Measurements from ENCODE around the gene RACGAP1. TPM values are rescaled to one million over a fixed set of nuclear protein-coding genes. Genes with fewer than 3 reads are reported as not detected.
A peak's percentile ranks its signal among the peaks of the same experiment; 100 is the strongest.

The RACGAP1 gene
- total and polyA plus RNA-seq, 4 experiments from 2014 or later, result 8.5 to 14.7 (median 11.1) TPM

DNA sequence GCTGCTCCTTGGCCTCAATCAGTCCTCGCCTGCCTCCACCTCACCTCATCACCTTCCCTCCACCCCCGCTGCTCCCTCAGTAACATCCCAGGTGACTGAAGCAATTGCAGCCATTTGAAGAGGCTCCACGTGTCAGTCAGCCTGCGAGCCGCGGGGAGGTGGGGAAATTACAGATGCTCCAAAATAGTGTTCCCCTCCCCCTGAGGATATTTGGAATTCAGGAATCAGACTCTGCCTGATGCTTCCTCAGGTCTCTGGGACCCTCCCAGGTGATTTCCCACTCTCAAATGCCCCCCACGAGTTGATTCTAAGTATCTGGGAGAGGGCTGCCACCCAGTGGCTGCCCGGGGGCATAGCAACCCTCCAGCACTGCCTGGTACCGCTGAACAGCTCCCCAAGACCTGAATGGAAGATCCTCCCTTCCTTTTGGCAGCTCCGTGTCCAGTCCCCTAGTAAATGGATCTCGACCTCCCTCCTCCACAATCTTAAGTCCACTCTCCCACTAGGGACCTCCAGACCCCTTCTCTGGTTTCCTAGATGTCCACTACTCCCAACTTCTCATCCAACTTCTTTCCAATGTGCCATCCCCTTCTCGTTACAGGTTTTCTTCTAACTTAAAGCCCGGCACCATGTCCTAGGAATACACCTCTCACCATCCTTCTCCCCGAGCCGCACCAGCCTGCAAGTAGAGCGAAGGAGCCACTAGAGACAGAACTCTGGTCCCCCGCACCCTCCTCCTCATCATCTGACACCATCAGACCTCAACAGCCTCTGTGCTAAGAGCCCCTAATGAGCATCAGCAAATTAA is 30.7 kb upstream of the RACGAP1 start:
- no peak overlapping the region for H3K27ac ChIP-seq (ENCODE audit: low read depth, low read length)
- Mint-ChIP-seq H3K4me1 (peaks cover 17 to 35% (median 24%) of the 10 kb centered on the region in 4 donors), H3K27ac (no peak overlapping the region), H3K36me3 (no peaks in the 10 kb centered on the region), H3K27me3 (peaks cover 45 to 61% of the 10 kb centered on the region in 2 donors), H3K4me3 (peak overlapping the region; percentile 43 to 94 (median 77)), H3K9me3 (no peaks in the 10 kb centered on the region)
- H3K36me3 ChIP-seq (ENCODE audit: insufficient read depth, low read length), result no peaks in the 10 kb centered on the region
- peak; percentile 51 to 60 (median 54) for DNase-seq
- peaks cover 24% of the 10 kb centered on the region for H3K4me1 ChIP-seq (ENCODE audit: insufficient read depth, low read length)
- ChIA-PET CTCF (ENCODE audit: partially characterized antibody) (interaction anchor here (0.8 to 4.5 kb wide), 18 partner anchors 8 to 770 kb away, joined by 3 to 75 read pairs (median 4); partner anchors contain the start of gene RACGAP1), POLR2A (ENCODE audit: partially characterized antibody) (interaction anchor here (1.8 to 2.0 kb wide), 2 partner anchors 56 to 89 kb away, joined by 4 to 6 read pairs; partner anchors contain the start of gene COX14)
- H3K27me3 ChIP-seq (ENCODE audit: insufficient read depth, low read length), result peaks cover 22% of the 10 kb centered on the region
- no peaks in the 10 kb centered on the region for H3K9me3 ChIP-seq (ENCODE audit: control insufficient read depth in 1 of 2, low read length in 2 of 2)
- peak overlapping the region in 1 of 2 donors; percentile 15 for H3K4me3 ChIP-seq (ENCODE audit: low read length in 2 of 2)
- intact Hi-C loops (cut with micrococcal nuclease), result loop anchor here (2.0 to 10.0 kb wide), 3 partner anchors 17 to 279 kb away; no protein-coding TSS in a partner anchor

GRCh38 chr12:50053583-50053982 is 28.3 kb upstream of the RACGAP1 start:
- DNase-seq, result no peak
- no peaks in the 10 kb centered on the region for H3K9me3 Mint-ChIP-seq
- H3K4me1 Mint-ChIP-seq, result peaks cover 13 to 19% (median 15%) of the 10 kb centered on the region in 4 donors
- no peaks in the 10 kb centered on the region for H3K36me3 Mint-ChIP-seq
- H3K4me3 Mint-ChIP-seq, result no peak overlapping the region
- Histone ChIP-seq H3K4me1 (ENCODE audit: insufficient read depth, low read length) (peaks cover 18% of the 10 kb centered on the region), H3K9me3 (ENCODE audit: control insufficient read depth in 1 of 2, low read length in 2 of 2) (no peaks in the 10 kb centered on the region), H3K4me3 (ENCODE audit: low read length in 2 of 2) (no peak overlapping the region), H3K27ac (ENCODE audit: low read depth, low read length) (no peak overlapping the region), H3K36me3 (ENCODE audit: insufficient read depth, low read length) (no peaks in the 10 kb centered on the region), H3K27me3 (ENCODE audit: insufficient read depth, low read length) (peaks cover 30% of the 10 kb centered on the region)
- no peak overlapping the region for H3K27ac Mint-ChIP-seq
- ChIA-PET POLR2A (ENCODE audit: partially characterized antibody) (no interaction called here), CTCF (ENCODE audit: partially characterized antibody) (interaction anchor here (3.8 to 4.5 kb wide), 2 partner anchors 17 to 86 kb away, joined by 10 to 75 read pairs; no protein-coding TSS in a partner anchor)
- peaks cover 39 to 60% of the 10 kb centered on the region in 2 donors for H3K27me3 Mint-ChIP-seq
- intact Hi-C loops (cut with micrococcal nuclease), result loop anchor here (10.0 kb wide), 1 partner anchor 189 kb away; no protein-coding TSS in a partner anchor

- intact Hi-C loops (cut with micrococcal nuclease), result loop anchor here (10.0 kb wide), 1 partner anchor 188 kb away; no protein-coding TSS in a partner anchor
- H3K4me3 ChIP-seq (ENCODE audit: low read length in 2 of 2), result no peak overlapping the region
- H3K27me3 Mint-ChIP-seq, result peaks cover 43 to 56% of the 10 kb centered on the region in 2 donors
- CTCF ChIA-PET (ENCODE audit: partially characterized antibody), result interaction anchor here (4.5 kb wide), 1 partner anchor 85 kb away, joined by 75 read pairs; no protein-coding TSS in a partner anchor
- DNase-seq, result no peak
- POLR2A ChIA-PET (ENCODE audit: partially characterized antibody), result no interaction called here
- H3K27me3 ChIP-seq (ENCODE audit: insufficient read depth, low read length), result peaks cover 25% of the 10 kb centered on the region
- H3K36me3 Mint-ChIP-seq, result no peaks in the 10 kb centered on the region
- H3K27ac ChIP-seq (ENCODE audit: low read depth, low read length), result no peak overlapping the region
- H3K9me3 ChIP-seq (ENCODE audit: control insufficient read depth in 1 of 2, low read length in 2 of 2), result no peaks in the 10 kb centered on the region
- peaks cover 13 to 19% (median 15%) of the 10 kb centered on the region in 4 donors for H3K4me1 Mint-ChIP-seq
- H3K4me3 Mint-ChIP-seq, result no peak overlapping the region
- H3K9me3 Mint-ChIP-seq, result no peaks in the 10 kb centered on the region
- peaks cover 18% of the 10 kb centered on the region for H3K4me1 ChIP-seq (ENCODE audit: insufficient read depth, low read length)
- no peaks in the 10 kb centered on the region for H3K36me3 ChIP-seq (ENCODE audit: insufficient read depth, low read length)
- no peak overlapping the region for H3K27ac Mint-ChIP-seq
Observed at GRCh38 chr12:50052964-50053363, 27.7 kb upstream of the RACGAP1 start.

GRCh38 chr12:50052544-50052943 is 27.2 kb upstream of the RACGAP1 start:
- H3K9me3 ChIP-seq (ENCODE audit: control insufficient read depth in 1 of 2, low read length in 2 of 2), result no peaks in the 10 kb centered on the region
- Mint-ChIP-seq H3K4me1 (peaks cover 13 to 19% (median 15%) of the 10 kb centered on the region in 4 donors), H3K4me3 (no peak overlapping the region), H3K27me3 (peaks cover 46 to 56% of the 10 kb centered on the region in 2 donors), H3K9me3 (no peaks in the 10 kb centered on the region), H3K36me3 (no peaks in the 10 kb centered on the region), H3K27ac (no peak overlapping the region)
- DNase-seq, result no peak
- intact Hi-C loops (cut with micrococcal nuclease), result loop anchor here (10.0 kb wide), 1 partner anchor 188 kb away; no protein-coding TSS in a partner anchor
- ChIA-PET CTCF (ENCODE audit: partially characterized antibody) (no interaction called here), POLR2A (ENCODE audit: partially characterized antibody) (no interaction called here)
- H3K4me3 ChIP-seq (ENCODE audit: low read length in 2 of 2), result no peak overlapping the region
- no peak overlapping the region for H3K27ac ChIP-seq (ENCODE audit: low read depth, low read length)
- H3K27me3 ChIP-seq (ENCODE audit: insufficient read depth, low read length), result peaks cover 25% of the 10 kb centered on the region
- peaks cover 18% of the 10 kb centered on the region for H3K4me1 ChIP-seq (ENCODE audit: insufficient read depth, low read length)
- H3K36me3 ChIP-seq (ENCODE audit: insufficient read depth, low read length), result no peaks in the 10 kb centered on the region

DNA sequence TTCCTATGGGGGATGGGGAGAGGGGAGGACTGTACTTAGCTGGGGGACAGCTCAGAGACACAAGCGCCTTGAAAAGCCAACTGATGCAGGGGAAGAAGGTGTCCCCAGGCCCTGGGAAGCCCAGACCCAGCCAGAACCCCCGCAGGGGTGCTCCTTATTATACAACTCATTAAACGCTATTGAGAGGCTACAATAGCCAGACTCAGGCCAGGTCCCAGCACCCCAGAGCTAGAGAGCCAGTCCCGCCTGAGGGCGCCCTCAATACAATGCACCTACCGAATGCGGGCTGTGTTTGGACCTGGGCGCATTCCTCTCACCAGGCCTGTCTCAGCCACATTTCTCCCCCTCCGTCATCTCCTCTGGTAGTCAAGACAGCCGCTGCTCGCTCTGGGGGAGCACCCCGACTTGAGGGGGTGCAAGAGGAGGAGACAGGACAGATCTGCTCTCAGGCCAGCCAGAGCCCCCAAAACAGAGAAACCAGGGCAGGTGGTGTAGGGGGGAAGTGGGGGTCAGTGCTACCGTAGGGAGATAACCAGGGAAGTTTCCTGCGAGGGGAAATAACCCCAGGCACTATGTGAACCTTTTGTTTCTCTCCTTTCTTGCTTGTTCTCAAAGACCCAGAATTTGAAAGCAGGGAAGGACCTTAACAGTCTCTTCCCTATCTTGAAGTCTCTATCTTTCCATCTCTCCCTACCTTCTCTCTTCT is 26.0 kb upstream of the RACGAP1 start:
- H3K4me3 ChIP-seq (ENCODE audit: low read length in 2 of 2), result no peak overlapping the region
- CTCF ChIA-PET (ENCODE audit: partially characterized antibody), result interaction anchor here (1.0 to 3.5 kb wide), 2 partner anchors 19 to 84 kb away, joined by 3 to 18 read pairs; no protein-coding TSS in a partner anchor
- peak overlapping the region in 1 of 8 donors; percentile 62 for H3K4me3 Mint-ChIP-seq
- H3K36me3 Mint-ChIP-seq, result no peaks in the 10 kb centered on the region
- no peaks in the 10 kb centered on the region for H3K9me3 ChIP-seq (ENCODE audit: control insufficient read depth in 1 of 2, low read length in 2 of 2)
- peak overlapping the region in 1 of 7 donors; percentile 20 for H3K27ac Mint-ChIP-seq
- peaks cover 8% of the 10 kb centered on the region for H3K4me1 ChIP-seq (ENCODE audit: insufficient read depth, low read length)
- H3K9me3 Mint-ChIP-seq, result no peaks in the 10 kb centered on the region
- no peak overlapping the region for H3K27ac ChIP-seq (ENCODE audit: low read depth, low read length)
- no peaks in the 10 kb centered on the region for H3K36me3 ChIP-seq (ENCODE audit: insufficient read depth, low read length)
- no peak for DNase-seq
- peaks cover 19% of the 10 kb centered on the region for H3K27me3 ChIP-seq (ENCODE audit: insufficient read depth, low read length)
- intact Hi-C loops (cut with micrococcal nuclease), result loop anchor here (10.0 kb wide), 1 partner anchor 186 kb away; no protein-coding TSS in a partner anchor
- H3K4me1 Mint-ChIP-seq, result peaks cover 6 to 8% (median 7%) of the 10 kb centered on the region in 4 donors
- H3K27me3 Mint-ChIP-seq, result peaks cover 39 to 48% of the 10 kb centered on the region in 2 donors
- POLR2A ChIA-PET (ENCODE audit: partially characterized antibody), result no interaction called here

DNA sequence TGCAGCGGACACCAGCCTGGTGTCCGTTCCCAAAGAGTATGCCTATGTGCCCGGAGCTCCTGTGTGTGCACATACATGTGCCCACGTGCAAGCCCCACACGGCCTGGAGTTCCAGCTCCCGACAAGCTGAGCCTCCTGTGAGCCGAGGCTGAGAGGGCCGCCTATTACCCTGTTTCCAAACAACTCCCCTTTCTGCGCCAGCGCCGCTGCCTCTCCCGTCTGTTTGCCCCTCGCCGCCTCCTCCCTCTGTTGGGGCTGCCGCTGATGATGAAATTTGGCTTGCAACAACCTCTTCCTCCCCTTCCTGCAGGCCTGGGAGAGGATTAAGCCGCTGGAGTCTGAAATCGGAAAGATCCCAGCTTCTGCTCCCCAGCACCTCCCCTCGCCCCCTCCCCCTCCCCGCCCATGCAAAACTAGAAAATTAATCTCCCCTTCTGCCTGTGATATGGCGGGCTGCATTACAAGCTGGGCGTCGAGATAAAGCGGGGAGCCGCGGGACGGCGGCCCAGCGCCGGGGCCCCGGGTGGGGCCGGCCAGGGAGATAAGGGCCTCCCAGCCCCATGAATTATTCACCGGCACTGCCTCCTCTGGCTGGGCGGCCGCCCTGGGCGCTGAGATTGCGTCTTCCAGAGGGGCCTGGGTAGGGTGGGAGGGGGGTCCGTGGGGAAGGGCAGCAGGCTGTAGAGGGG is 25.3 kb upstream of the RACGAP1 start:
- Mint-ChIP-seq H3K4me3 (no peak overlapping the region), H3K9me3 (no peaks in the 10 kb centered on the region), H3K27me3 (peaks cover 33 to 41% of the 10 kb centered on the region in 2 donors), H3K27ac (no peak overlapping the region), H3K36me3 (no peaks in the 10 kb centered on the region), H3K4me1 (peaks cover 0 to 1% (median under 1%) of the 10 kb centered on the region in 4 donors)
- Histone ChIP-seq H3K27me3 (ENCODE audit: insufficient read depth, low read length) (peaks cover 17% of the 10 kb centered on the region), H3K36me3 (ENCODE audit: insufficient read depth, low read length) (no peaks in the 10 kb centered on the region), H3K4me3 (ENCODE audit: low read length in 2 of 2) (no peak overlapping the region), H3K4me1 (ENCODE audit: insufficient read depth, low read length) (peaks cover 1% of the 10 kb centered on the region), H3K9me3 (ENCODE audit: control insufficient read depth in 1 of 2, low read length in 2 of 2) (no peaks in the 10 kb centered on the region), H3K27ac (ENCODE audit: low read depth, low read length) (no peak overlapping the region)
- intact Hi-C loops (cut with micrococcal nuclease), result loop anchor here (10.0 kb wide), 1 partner anchor 186 kb away; no protein-coding TSS in a partner anchor
- POLR2A ChIA-PET (ENCODE audit: partially characterized antibody), result interaction anchor here (0.7 kb wide), 1 partner anchor 162 kb away, joined by 4 read pairs; no protein-coding TSS in a partner anchor
- CTCF ChIA-PET (ENCODE audit: partially characterized antibody), result interaction anchor here (0.7 to 3.5 kb wide), 4 partner anchors 10 to 305 kb away, joined by 4 to 18 read pairs (median 8); no protein-coding TSS in a partner anchor
- DNase-seq, result no peak
